CD4-positive, alpha-beta T cell treated with Interleukin-2 at 100 ng/mL for 4 hours (primary cell): ENCODE data around the gene TMEM131.
"Not testable (repeated sequence)": the region's sequence is repeated elsewhere in the genome, so short reads cannot be mapped to it uniquely, and the experiment has no call there.

Source experiments
- DNase-seq: peaks from one replicate; pipeline ENCODE4 v3.0.0-alpha.2; 2020; ENCODE audit warnings: low spot score

The TMEM131 gene

GRCh38 chr2:97995734-97996624 is at the start of gene TMEM131:
Gene TMEM131 (minus strand): TSS chr2:97995948. CDS start chr2:97995662, 286 bp downstream.
- DNase-seq = peak; percentile 95

GRCh38 chr2:98044730-98045129 is 49.0 kb upstream of the TMEM131 start:
- DNase-seq = not testable (repeated sequence)

DNA sequence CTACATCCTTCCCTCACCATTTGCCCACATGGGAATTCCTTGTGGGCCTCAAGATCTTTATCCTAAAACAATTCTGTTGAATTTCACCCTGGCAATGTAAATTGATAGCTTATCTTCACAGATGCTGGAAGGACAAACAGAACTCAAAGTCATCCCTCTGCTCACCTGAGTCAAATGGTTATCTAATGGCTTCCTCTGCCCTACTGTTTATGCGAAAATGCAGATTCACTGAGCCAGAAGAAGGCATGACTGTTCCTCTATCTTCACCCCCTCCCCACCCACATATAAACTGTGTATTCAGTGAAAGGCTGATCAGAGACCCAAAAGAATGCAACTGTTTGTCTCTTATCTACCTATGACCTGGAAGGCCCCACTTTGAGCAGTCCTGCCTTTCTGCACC is 47.4 kb upstream of the TMEM131 start:
- DNase-seq = no peak

DNA sequence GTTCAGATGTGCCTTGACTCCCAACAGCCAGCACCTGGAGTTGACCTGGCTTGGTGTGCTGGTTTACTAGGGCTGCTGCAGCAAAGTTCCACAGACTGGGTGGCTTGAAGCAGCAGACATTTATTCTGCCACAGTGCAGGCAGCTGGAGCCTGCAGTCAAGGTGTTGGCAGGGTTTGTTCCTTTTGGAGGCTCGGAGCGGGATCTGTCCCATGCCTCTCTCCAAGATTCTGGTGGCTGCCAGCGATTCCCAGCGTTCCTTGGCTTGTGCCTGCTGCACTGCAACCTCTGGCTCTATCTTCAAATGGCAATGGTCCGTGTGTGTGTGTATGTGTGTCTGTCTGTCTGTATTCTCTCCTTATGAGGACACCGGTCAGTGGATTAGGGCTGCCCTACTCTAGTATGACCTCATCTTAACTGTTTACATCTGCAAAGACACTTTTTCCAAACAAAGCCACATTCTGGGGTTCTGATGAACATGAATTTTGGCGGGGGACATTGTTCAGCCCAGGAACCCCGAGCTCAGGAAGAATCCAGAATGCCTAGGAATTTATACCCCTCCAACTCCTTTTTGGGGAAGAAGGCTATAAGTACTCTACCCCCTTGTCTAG is 44.7 kb upstream of the TMEM131 start:
- no peak for DNase-seq

- no peak for DNase-seq
Measured at GRCh38 chr2:98039085-98039756, 43.5 kb upstream of the TMEM131 start.

- no peak for DNase-seq
Measured at GRCh38 chr2:98037666-98038336, 42.1 kb upstream of the TMEM131 start.

DNA sequence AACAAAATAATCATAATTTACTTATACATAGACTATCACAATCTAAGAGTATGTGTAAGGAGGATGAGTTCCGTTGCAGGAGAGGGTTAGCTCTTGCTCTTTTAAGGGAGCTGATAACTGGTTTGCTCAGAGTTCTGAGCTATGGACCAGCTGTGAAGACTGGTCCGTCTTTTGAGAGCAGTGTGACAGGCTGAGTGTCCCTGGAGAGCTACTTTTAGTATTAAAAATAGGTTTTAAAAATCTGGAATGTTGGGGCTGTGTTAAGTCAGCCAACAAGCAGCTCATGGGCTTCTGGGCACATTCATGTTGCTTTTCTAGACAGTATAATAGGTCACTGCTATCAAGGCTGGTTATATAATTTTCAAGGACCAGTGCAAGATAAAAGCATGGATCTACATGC is 41.5 kb upstream of the TMEM131 start:
- DNase-seq = no peak

DNA sequence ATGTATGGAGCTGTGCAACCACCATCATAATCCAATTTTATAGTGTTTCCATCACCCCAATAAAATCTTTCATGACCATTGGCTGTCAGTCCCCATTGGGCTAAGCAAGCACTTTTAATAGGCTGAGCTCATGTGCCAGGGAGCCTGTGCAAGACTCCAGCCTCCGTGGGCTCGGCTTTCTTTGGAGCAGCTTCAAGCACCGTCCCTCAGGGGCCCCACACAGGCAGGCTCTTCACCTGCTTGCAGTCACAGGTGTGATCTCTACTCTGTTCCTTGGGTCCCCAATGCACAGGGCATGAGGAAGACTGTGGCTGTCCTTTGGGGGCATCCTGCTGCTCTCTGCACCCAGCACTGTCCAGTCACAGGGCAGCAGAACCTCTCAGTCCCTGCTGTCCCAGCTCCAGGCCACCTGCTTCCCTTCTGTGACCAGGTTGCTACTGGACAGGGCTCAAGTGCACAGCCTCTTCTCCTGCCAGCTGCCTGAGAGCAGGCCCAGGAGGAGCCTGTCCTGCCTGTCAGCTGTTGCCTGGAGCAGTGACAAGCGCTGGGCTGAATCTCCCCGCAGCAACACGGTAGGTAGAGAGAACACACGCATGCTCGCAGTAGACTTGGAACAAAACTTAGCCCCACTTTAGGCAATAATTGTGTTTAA is 40.7 kb upstream of the TMEM131 start:
- no peak for DNase-seq

GRCh38 chr2:98034745-98035144 is 39.0 kb upstream of the TMEM131 start:
- DNase-seq = no peak

DNA sequence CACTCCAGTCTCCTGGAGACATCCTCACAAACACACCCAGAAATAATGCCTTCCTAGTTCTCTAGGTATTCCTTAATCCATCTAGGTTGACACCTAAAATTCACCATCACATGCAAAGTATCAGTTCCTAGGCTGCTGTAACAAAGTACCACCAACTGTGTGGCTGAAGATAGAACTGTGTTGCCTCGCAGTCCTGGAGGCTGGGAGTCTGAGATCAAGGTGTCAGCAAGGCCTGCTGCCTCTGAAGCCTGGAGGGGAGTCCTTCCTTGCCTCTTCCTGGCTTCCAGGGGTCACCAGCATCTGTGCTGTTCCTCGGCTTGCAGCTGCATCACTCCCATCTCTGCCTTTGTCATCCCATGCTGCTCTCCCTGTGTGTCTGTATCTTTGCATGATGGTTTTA is 36.3 kb upstream of the TMEM131 start:
- DNase-seq = no peak

DNA sequence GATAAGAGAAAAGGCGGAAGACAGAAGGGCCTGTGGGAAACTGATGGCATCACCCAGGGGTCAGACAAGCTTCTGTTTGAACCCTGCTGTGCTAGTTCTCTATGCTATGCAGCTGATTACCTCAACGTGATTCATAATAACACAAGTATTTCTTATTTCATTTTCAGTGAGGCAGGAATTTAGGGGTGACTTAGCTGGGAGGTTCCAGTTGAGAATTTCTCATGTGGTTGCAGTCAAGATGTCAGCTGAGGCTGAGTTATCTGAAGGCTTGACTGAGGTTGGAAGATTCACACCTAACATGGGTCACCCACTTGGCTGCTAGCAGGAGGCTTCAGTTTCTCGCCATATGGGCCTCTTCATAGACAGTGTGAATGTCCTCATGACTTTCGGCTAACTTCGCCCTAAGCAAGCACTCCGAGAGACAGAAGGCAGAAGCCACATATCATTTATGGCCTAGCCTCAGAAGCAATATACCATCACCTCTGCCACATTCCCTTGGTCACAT is 34.0 kb upstream of the TMEM131 start:
- DNase-seq = no peak

DNA sequence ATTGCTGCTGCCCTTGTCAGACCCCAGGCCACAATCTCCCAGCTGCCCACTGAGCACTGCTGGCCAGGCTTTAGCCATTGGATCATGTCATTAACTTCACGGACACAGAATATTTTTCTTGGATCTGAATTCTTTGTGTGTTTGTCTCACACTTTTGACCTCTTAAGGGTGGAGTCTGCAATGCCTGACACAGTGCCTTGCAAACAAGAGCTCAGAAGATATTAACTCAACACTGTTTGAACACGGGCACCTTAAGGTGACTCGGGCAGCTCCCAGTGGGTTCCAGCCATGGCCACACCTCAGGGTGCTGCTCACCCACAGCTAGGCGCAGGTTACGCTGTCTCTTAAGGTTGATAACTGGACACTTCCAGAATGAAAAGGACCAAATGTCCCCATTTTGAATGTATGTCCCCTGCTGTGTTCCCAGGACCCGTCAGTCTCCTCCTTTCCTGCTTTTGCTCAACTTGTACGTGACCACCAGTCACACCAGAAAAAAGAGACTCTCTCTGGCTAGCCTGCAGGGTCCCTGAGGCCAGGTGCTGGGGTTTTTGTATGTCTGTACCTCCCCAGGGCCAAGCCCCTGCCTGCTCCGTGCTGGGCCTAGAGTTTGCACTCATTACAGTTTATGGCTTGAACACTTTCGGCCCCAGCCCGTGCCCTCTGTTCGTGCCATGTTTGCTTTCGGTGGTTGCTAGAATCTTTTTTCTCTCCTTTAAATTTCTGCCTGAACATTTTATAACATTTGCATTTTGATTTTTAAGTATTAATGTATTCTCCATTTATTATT is 33.4 kb upstream of the TMEM131 start:
- DNase-seq = no peak

GRCh38 chr2:98028101-98028561 is 32.4 kb upstream of the TMEM131 start:
- no peak for DNase-seq

DNA sequence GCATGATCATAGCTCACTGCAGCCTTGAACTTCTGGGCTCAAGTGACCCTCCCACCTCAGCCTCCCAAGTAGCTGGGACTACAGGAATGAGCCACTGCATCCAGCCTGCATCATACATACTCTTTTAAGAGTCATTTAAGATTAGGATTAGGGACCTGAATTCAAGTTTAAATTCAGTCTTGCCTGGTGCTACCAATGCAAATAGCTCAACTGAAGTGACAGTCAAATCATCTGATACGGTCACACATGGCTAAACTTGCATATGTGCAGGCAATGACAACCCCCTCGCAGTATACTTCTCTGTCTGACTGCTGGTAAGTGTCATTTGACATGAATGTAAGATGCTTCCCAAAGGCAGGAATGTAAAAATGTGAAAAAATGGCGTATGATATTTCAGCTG is 31.8 kb upstream of the TMEM131 start:
- DNase-seq = no peak

GRCh38 chr2:98026927-98027522 is 31.3 kb upstream of the TMEM131 start:
- peak; percentile 11 for DNase-seq

- no peak for DNase-seq
Measured at GRCh38 chr2:98026292-98026691, 30.5 kb upstream of the TMEM131 start.

DNA sequence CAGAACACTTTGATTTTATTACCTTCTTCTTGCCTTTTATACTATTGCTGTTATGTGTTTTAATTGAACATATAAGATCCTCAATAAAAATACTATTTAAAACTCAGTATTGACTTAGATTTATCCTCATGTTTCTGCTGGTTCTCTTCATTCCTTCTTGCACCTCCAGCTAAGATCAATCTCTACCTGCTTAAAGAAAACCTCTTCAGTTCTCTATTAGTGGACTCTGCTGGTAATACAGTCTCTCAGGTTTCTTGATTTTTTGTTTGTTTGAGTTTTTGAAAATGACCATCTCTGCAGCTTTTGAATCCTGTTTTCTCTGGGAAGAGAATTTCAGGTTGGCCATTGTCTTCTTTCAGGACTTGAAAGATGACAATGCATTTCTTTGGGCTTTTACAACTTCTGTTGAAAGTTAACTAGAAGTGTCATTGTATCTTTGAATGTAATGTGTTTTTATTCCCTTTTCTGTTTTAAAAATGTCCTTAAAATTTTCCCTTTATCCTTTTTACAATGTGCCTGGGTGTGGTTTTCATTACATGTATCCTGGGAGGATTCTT is 29.8 kb upstream of the TMEM131 start:
- DNase-seq = no peak

GRCh38 chr2:98022067-98022466 is 26.3 kb upstream of the TMEM131 start:
- not testable (repeated sequence) for DNase-seq

DNA sequence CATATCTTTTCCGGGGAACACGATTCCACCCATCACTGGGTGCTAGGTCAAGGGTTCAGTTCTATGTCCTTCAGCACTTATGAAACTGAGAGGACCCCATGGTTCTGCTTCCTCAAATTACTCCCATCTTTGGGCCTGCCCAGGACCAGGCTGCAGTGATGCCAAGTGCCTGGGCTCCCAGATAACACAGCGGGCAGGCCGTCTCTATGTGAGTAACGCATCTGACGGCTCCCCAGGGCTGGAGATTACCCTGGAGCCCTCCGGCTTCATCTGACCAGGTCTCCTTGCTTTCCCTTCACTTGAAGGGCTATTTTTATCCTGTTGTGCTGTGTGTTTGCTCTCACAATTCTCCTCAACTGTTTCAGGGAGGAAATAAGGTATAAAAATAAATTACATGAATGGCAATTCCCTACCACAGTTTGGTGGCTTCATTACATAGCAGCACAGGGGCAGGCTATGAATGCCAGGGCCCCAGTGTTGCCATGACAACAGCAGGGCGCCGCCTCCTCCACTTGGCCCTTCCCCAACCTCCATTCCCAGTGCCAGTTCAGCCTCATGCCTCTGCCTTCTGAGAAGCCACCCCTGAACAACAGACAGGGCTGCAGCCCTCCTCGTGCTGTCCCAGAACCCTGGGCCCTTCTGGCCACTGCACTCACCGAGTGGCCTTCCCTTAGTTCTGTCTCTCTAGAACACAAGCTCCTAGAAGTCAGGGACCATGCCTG is 25.4 kb upstream of the TMEM131 start:
- DNase-seq = no peak
